Activated T-helper 2 cell treated with anti-CD3 and anti-CD28 coated beads, Interferon-gamma antibody, Interleukin-2, Interleukin-4, amounts not matched to agents 10 μg/mL and 5 μg/mL and 100 μg/mL, durations not matched to agents 14 hours and 24 hours and 36 hours (primary cell): ENCODE data around the gene MVP. TPM values are rescaled to one million over a fixed set of nuclear protein-coding genes. Genes with fewer than 3 reads are reported as not detected.

Experiments
- DNase-seq: peaks from one replicate; pipeline ENCODE4 v3.0.0; 2021; ENCODE audit warnings: low spot score
- H3K27ac Mint-ChIP-seq: one replicate; pipeline ENCODE4 v1.8.0; 2021; ENCODE audit warnings: mixed read lengths
- H3K27me3 Mint-ChIP-seq: one replicate; pipeline ENCODE4 v1.8.0; 2021; ENCODE audit warnings: low read depth, mixed read lengths
- H3K36me3 Mint-ChIP-seq: one replicate; pipeline ENCODE4 v1.8.0; 2021; ENCODE audit warnings: low read depth, mixed read lengths
- H3K4me1 Mint-ChIP-seq: one replicate; pipeline ENCODE4 v1.8.0; 2021; ENCODE audit warnings: low read depth, mixed read lengths
- H3K4me3 Mint-ChIP-seq: one replicate; pipeline ENCODE4 v1.8.0; 2021; ENCODE audit warnings: low read depth, mild to moderate bottlenecking, moderate library complexity, mixed read lengths
- H3K9me3 Mint-ChIP-seq: one replicate; pipeline ENCODE4 v1.8.0; 2021; ENCODE audit warnings: mixed read lengths
- intact Hi-C: fragments of 100-400 bp; cut with micrococcal nuclease; formaldehyde crosslinking; loops from one replicate; pipeline ENCODE4 v1.15.1; 2023
- total RNA-seq: library from RNA; stranded (reverse); gene quantifications from 2 replicates; pipeline ENCODE4 v1.2.3, GENCODE V29; 2022

Gene MVP
- total RNA-seq, 1 donor from 2014 or later, result 135 TPM

GRCh38 chr16:29843931-29844330, 23.7 kb downstream of the MVP start:
- DNase-seq, result no peak
- Mint-ChIP-seq H3K27me3 (no peaks in the 10 kb centered on the region), H3K4me3 (no peak overlapping the region), H3K4me1 (peaks cover 5% of the 10 kb centered on the region), H3K9me3 (no peaks in the 10 kb centered on the region), H3K36me3 (peaks cover 57% of the 10 kb centered on the region), H3K27ac (no peak overlapping the region)
- intact Hi-C loops, result no loop called here

GRCh38 chr16:29844575-29845331, 24.5 kb downstream of the MVP start:
- Mint-ChIP-seq H3K27ac (no peak overlapping the region), H3K9me3 (no peaks in the 10 kb centered on the region), H3K36me3 (peaks cover 54% of the 10 kb centered on the region), H3K4me3 (no peak overlapping the region), H3K4me1 (peaks cover 5% of the 10 kb centered on the region), H3K27me3 (no peaks in the 10 kb centered on the region)
- intact Hi-C loops, result no loop called here
- no peak for DNase-seq

- no peaks in the 10 kb centered on the region for H3K9me3 Mint-ChIP-seq
- no peak overlapping the region for H3K4me3 Mint-ChIP-seq
- DNase-seq, result no peak
- peaks cover 54% of the 10 kb centered on the region for H3K36me3 Mint-ChIP-seq
- intact Hi-C loops, result no loop called here
- H3K4me1 Mint-ChIP-seq, result peaks cover 5% of the 10 kb centered on the region
- no peak overlapping the region for H3K27ac Mint-ChIP-seq
- H3K27me3 Mint-ChIP-seq, result no peaks in the 10 kb centered on the region
These were observed 25.4 kb downstream of the MVP start for GRCh38 chr16:29845656-29846055.

- H3K27ac Mint-ChIP-seq, result no peak overlapping the region
- DNase-seq, result peak; percentile 68
- H3K4me3 Mint-ChIP-seq, result no peak overlapping the region
- H3K27me3 Mint-ChIP-seq, result no peaks in the 10 kb centered on the region
- peaks cover 41% of the 10 kb centered on the region for H3K36me3 Mint-ChIP-seq
- peaks cover 5% of the 10 kb centered on the region for H3K4me1 Mint-ChIP-seq
- intact Hi-C loops, result no loop called here
- H3K9me3 Mint-ChIP-seq, result no peaks in the 10 kb centered on the region
These were observed 28.4 kb downstream of the MVP start for GRCh38 chr16:29848420-29849297.

GRCh38 chr16:29849505-29849904, 29.2 kb downstream of the MVP start:
- intact Hi-C loops, result no loop called here
- H3K4me3 Mint-ChIP-seq, result no peak overlapping the region
- DNase-seq, result no peak

GRCh38 chr16:29850998-29851397, 30.7 kb downstream of the MVP start:
- Mint-ChIP-seq H3K27me3 (no peaks in the 10 kb centered on the region), H3K36me3 (peaks cover 24% of the 10 kb centered on the region), H3K4me1 (peaks cover 5% of the 10 kb centered on the region), H3K27ac (no peak overlapping the region), H3K4me3 (no peak overlapping the region), H3K9me3 (no peaks in the 10 kb centered on the region)
- intact Hi-C loops, result no loop called here
- no peak for DNase-seq

More at GRCh38 chr16:29849505-29849904, 29.2 kb downstream of the MVP start:
- Mint-ChIP-seq H3K36me3 (peaks cover 37% of the 10 kb centered on the region), H3K4me1 (peaks cover 5% of the 10 kb centered on the region), H3K27ac (no peak overlapping the region), H3K27me3 (no peaks in the 10 kb centered on the region), H3K9me3 (no peaks in the 10 kb centered on the region)

GRCh38 chr16:29852654-29853053, 32.4 kb downstream of the MVP start:
- intact Hi-C loops, result no loop called here
- peaks cover 5% of the 10 kb centered on the region for H3K4me1 Mint-ChIP-seq
- H3K36me3 Mint-ChIP-seq, result peaks cover 21% of the 10 kb centered on the region
- no peak overlapping the region for H3K4me3 Mint-ChIP-seq
- no peaks in the 10 kb centered on the region for H3K9me3 Mint-ChIP-seq
- no peak overlapping the region for H3K27ac Mint-ChIP-seq
- no peak for DNase-seq
- H3K27me3 Mint-ChIP-seq, result no peaks in the 10 kb centered on the region

- no peak overlapping the region for H3K27ac Mint-ChIP-seq
These were observed 34.3 kb downstream of the MVP start for GRCh38 chr16:29854520-29855100.

GRCh38 chr16:29857133-29857760, 37.0 kb downstream of the MVP start:
- peaks cover 14% of the 10 kb centered on the region for H3K4me1 Mint-ChIP-seq

More at GRCh38 chr16:29854520-29855100, 34.3 kb downstream of the MVP start:
- peaks cover 31% of the 10 kb centered on the region for H3K36me3 Mint-ChIP-seq
- no peak for DNase-seq
- no peaks in the 10 kb centered on the region for H3K27me3 Mint-ChIP-seq
- intact Hi-C loops, result no loop called here
- no peaks in the 10 kb centered on the region for H3K9me3 Mint-ChIP-seq
- H3K4me3 Mint-ChIP-seq, result no peak overlapping the region
- H3K4me1 Mint-ChIP-seq, result peaks cover 3% of the 10 kb centered on the region

GRCh38 chr16:29858149-29858849, 38.0 kb downstream of the MVP start:
- no peak for DNase-seq
- H3K36me3 Mint-ChIP-seq, result peaks cover 35% of the 10 kb centered on the region
- peak overlapping the region; percentile 14 for H3K27ac Mint-ChIP-seq
- no peaks in the 10 kb centered on the region for H3K9me3 Mint-ChIP-seq
- peaks cover 14% of the 10 kb centered on the region for H3K4me1 Mint-ChIP-seq
- intact Hi-C loops, result no loop called here
- no peaks in the 10 kb centered on the region for H3K27me3 Mint-ChIP-seq
- H3K4me3 Mint-ChIP-seq, result no peak overlapping the region

More at GRCh38 chr16:29857133-29857760, 37.0 kb downstream of the MVP start:
- no peak overlapping the region for H3K4me3 Mint-ChIP-seq
- H3K27me3 Mint-ChIP-seq, result no peaks in the 10 kb centered on the region
- DNase-seq, result no peak
- no peaks in the 10 kb centered on the region for H3K9me3 Mint-ChIP-seq
- H3K27ac Mint-ChIP-seq, result no peak overlapping the region
- peaks cover 35% of the 10 kb centered on the region for H3K36me3 Mint-ChIP-seq
- intact Hi-C loops, result no loop called here

- intact Hi-C loops, result no loop called here
- Mint-ChIP-seq H3K27ac (no peak overlapping the region), H3K9me3 (no peaks in the 10 kb centered on the region), H3K4me3 (no peak overlapping the region), H3K36me3 (peaks cover 35% of the 10 kb centered on the region), H3K27me3 (no peaks in the 10 kb centered on the region), H3K4me1 (peaks cover 16% of the 10 kb centered on the region)
- DNase-seq, result no peak
These were observed 38.7 kb downstream of the MVP start for GRCh38 chr16:29858974-29859373.

- Mint-ChIP-seq H3K36me3 (peaks cover 35% of the 10 kb centered on the region), H3K4me3 (no peak overlapping the region), H3K4me1 (peaks cover 16% of the 10 kb centered on the region), H3K27ac (no peak overlapping the region), H3K9me3 (no peaks in the 10 kb centered on the region), H3K27me3 (no peaks in the 10 kb centered on the region)
- intact Hi-C loops, result loop anchor here (10.0 kb wide), 1 partner anchor 135 kb away; the partner anchor contains the start of genes HIRIP3 and INO80E
- no peak for DNase-seq
These were observed 40.0 kb downstream of the MVP start for GRCh38 chr16:29860218-29860617.
